SH-SY5Y (cell line): ENCODE data around the gene SCARF1.

Experiments
- GATA2 ChIP-seq: IDR thresholded peaks from 2 replicates; pipeline ENCODE4 v1.6.1; 2011; ENCODE audit warnings: mild to moderate bottlenecking, low read depth, low read length
- GATA3 ChIP-seq: IDR thresholded peaks from 2 replicates; pipeline ENCODE4 v1.6.1; 2011; ENCODE audit warnings: low read depth, mild to moderate bottlenecking, low read length, moderate library complexity

GRCh38 chr17:1590747-1591473, 54.6 kb downstream of the SCARF1 start:
- TF ChIP-seq GATA3 (no peak), GATA2 (no peak)
